RWPE1 (cell line): ENCODE results near the gene MARK2.

Source experiments
- CTCF ChIA-PET: fragments of 350-600 bp; sonication (Branson Sonifier 250); formaldehyde crosslinking; extraction: SDS; loops from one replicate; lab custom pipeline; 2021; lab: Yijun Ruan, JAX
- POLR2A ChIA-PET: fragments of 400-600 bp; formaldehyde crosslinking; extraction: SDS; loops from one replicate; lab custom pipeline; 2020; ENCODE audit warnings: antibody characterized with exemption; ENCODE audit not compliant: low non-redundant PET; lab: Yijun Ruan, JAX
- DNase-seq: peaks from one replicate; pipeline ENCODE4 v3.0.0; 2012; ENCODE audit warnings: low spot score
- H3K27ac ChIP-seq: fragments of 450-650 bp; 2 replicates; pipeline ENCODE4 v1.5.1; 2017
- TF ChIP-seq, protein P1 (sequence below): fragments of 450-650 bp; conservative IDR thresholded peaks from 2 replicates; pipeline ENCODE4 v1.5.1; 2017; ENCODE audit warnings: low read depth, mild to moderate bottlenecking

The MARK2 gene

DNA sequence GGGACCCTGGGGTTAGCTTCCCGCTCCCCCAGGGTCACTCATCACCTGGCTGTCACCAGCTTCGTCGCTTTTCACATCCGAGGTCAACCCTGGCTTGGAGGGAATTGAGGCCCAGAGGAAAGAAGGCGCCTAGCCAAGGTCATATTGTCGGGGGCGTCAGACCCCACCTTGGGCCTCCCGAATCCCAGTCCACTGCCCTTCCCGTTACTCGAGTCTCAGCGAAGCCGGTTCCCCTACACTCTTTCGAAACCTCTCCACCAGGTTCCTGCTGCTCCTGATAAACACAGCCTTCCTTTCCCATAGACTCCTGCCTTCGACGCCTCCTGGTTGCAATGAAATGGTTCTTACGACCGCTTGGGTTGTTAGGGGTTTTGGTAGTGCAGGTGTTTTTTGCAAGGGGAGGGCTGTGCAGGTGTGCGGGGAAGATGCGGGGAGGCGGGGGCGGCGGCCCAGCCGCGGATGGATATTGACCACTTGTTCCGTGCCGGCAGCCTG lies 100.5 kb downstream of the MARK2 start:
- ChIA-PET CTCF (no interaction called here), POLR2A (no interaction called here)
- TF ChIP-seq, protein P1, sequence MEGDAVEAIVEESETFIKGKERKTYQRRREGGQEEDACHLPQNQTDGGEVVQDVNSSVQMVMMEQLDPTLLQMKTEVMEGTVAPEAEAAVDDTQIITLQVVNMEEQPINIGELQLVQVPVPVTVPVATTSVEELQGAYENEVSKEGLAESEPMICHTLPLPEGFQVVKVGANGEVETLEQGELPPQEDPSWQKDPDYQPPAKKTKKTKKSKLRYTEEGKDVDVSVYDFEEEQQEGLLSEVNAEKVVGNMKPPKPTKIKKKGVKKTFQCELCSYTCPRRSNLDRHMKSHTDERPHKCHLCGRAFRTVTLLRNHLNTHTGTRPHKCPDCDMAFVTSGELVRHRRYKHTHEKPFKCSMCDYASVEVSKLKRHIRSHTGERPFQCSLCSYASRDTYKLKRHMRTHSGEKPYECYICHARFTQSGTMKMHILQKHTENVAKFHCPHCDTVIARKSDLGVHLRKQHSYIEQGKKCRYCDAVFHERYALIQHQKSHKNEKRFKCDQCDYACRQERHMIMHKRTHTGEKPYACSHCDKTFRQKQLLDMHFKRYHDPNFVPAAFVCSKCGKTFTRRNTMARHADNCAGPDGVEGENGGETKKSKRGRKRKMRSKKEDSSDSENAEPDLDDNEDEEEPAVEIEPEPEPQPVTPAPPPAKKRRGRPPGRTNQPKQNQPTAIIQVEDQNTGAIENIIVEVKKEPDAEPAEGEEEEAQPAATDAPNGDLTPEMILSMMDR, result no peak
- peak overlapping the region; percentile 89 for H3K27ac ChIP-seq
- no peak for DNase-seq

DNA sequence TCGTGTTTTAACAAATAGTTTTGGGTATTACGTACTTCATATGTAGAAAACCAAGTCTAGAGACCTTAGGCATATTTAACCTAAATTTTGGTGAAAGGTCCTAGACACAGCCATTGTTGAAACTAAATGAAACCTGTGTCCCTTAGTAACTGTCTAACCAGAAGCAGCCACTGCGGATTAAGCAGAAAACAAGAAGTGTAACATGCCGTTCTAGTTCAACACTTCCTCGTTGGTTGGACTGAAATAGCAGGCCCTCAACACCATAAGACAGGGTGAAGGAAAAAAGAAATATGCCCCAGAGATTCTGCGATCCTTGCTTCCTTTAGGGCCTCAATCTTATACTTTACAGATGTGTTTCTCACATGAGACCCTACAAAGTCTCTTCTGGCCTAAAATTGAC lies 101.9 kb downstream of the MARK2 start:
- ChIA-PET CTCF (no interaction called here), POLR2A (no interaction called here)
- DNase-seq, result no peak
- H3K27ac ChIP-seq, result no peak overlapping the region
- TF ChIP-seq, protein P1, result no peak

DNA sequence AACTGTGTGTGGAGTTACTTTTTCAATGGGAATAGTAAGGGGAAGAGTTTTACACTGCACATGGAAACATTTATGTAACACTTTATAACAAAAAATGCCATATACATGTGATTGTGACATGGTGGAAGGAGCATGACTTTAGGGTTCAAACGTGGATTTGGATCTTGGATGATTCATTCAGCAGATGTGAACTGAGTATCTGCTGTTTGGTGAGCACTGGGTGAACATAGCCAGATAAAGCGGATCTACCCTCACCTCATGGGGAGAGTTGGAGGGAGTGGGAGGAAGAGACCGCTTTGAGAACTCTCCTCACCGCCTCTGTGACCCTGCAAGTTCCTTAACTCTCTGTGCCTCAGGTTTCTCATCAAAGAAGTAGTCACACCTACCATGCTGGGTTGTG lies 103.0 kb downstream of the MARK2 start:
- POLR2A ChIA-PET, result interaction anchor here (0.8 kb wide), 1 partner anchor 103 kb away, joined by 3 read pairs; the partner anchor contains the start of gene MARK2
- no peak overlapping the region for H3K27ac ChIP-seq
- DNase-seq, result no peak
- CTCF ChIA-PET, result no interaction called here
- TF ChIP-seq, protein P1, result no peak

DNA sequence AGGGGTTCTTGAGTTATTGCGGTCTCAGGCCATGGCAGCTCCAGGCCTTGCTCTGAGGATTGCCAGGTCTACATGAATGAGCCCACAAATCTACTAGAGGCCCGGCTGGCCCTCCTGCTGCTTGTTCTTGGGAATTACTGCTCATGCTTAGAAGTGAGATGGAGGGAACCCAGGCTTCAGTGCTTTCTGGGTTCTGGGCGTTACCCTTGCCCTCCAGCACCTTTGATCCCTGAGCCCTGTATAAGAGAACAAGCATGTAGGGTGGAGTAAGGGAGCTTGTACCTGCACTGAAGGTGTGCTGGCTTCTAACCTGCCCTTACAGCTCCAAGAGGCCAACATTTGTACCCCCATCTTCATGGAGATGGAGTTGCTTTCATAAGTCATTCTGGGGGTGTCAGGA lies 103.9 kb downstream of the MARK2 start:
- no peak overlapping the region for H3K27ac ChIP-seq
- ChIA-PET POLR2A (interaction anchor here (0.8 kb wide), 1 partner anchor 104 kb away, joined by 3 read pairs; the partner anchor contains the start of gene MARK2), CTCF (no interaction called here)
- no peak for DNase-seq
- TF ChIP-seq, protein P1, result no peak

DNA sequence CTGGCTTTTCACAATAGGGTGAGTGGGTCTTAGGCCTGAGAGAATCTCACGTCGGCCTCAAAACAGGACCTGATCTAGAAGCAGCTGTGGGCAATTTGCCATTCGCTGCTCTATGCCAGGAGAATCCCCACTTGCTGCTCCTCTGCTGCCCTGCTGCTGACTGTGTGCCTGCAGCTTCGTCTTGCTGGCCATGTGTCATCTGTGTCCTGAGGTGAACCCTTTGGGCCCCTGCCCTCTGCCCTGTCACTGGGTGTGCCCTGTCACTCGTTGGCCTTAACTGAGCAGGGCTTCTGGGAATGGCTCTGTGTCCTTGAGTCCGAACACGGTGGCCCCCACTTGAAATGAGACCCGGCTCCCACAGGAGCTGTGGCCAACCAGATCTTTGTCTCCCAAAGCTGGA lies 106.1 kb downstream of the MARK2 start:
- DNase-seq, result no peak
- TF ChIP-seq, protein P1, result no peak
- ChIA-PET POLR2A (interaction anchor here (0.7 kb wide), 1 partner anchor 203 kb away, joined by 5 read pairs; no protein-coding TSS in a partner anchor), CTCF (interaction anchor here (0.6 to 2.0 kb wide), 11 partner anchors 10 to 1035 kb away, joined by 3 to 48 read pairs (median 6); partner anchors contain the start of gene MARK2)
- H3K27ac ChIP-seq, result peak overlapping the region; percentile 64

DNA sequence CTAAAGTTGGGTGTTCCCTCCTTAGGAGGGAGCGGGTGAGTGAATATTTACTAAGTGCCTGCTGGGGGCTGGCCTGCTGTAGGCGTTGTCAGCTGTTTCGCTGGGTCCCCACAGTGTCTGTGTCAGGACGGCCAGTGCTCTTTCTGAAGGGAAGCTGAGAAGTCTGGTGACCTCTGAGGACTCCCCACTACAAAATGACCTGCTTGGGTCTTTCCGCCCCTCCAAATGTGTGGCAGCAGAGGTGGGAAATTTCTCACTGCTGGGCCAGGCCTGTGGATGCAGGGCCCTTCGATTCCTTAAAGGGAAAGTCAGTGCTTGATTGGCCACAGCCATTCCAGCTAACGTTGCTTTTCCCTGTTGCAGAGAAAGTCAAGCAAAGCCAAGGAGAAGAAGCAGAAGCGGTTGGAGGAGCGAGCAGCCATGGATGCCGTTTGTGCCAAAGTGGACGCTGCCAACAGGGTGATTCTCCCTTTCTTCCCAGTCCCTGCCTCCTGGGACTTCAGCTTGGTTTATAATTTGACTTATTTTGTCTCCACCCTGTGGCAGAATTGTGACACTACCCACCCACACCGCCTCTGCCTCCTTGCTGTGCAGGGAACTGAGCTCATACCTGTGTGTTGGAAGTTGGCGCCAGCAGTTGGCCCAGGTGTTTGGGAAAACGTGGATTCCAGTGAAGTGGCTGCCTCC lies 106.7 kb downstream of the MARK2 start:
- peak; percentile 81 for DNase-seq
- POLR2A ChIA-PET, result interaction anchor here (0.5 to 0.9 kb wide), 4 partner anchors 8 to 202 kb away, joined by 3 to 5 read pairs (median 4); partner anchors contain the start of gene MARK2
- peak overlapping the region; percentile 64 for H3K27ac ChIP-seq
- CTCF ChIA-PET, result interaction anchor here (0.5 to 2.0 kb wide), 22 partner anchors 9 to 227 kb away, joined by 3 to 48 read pairs (median 4); partner anchors contain the start of genes MARK2 and ZFTA
- TF ChIP-seq, protein P1, result peak; percentile 77
